Heart right ventricle (tissue), 16 donors: Measurements from ENCODE around the gene AQR. TPM values are rescaled to one million over a fixed set of nuclear protein-coding genes. Genes with fewer than 3 reads are reported as not detected.
A peak's percentile ranks its signal among the peaks of the same experiment; 100 is the strongest.

Experiments used
- ATAC-seq, 8 donors: fragments of 200-7000 bp; cut with Tn5 transposase; one replicate each; pipeline ENCODE4 v1.9.1; 2020; ENCODE audit warnings: mild to moderate bottlenecking in 8 of 8, moderate library complexity in 8 of 8, moderate number of reproducible peaks in 1 of 8
- DNase-seq, 2 donors: peaks; one replicate each; pipeline ENCODE4 v3.0.0-alpha.2; 2020
- H3K27ac ChIP-seq, 10 donors: fragments of 200-600 bp; sonication (generic) in 2 of 10; one replicate each; pipeline versions ENCODE4 v1.5.0 to v1.8.0; 2020 to 2022; ENCODE audit warnings: mild to moderate bottlenecking in 3 of 10
- H3K27me3 ChIP-seq, 7 donors: fragments of 200-600 bp; one replicate each; pipeline ENCODE4 v1.8.0; 2021 to 2022; ENCODE audit warnings: mild to moderate bottlenecking in 2 of 7
- H3K36me3 ChIP-seq, 9 donors: fragments of 200-600 bp; sonication (generic) in 1 of 9; one replicate each; pipeline versions ENCODE4 v1.5.0 to v1.8.0; 2020 to 2022; ENCODE audit warnings: mild to moderate bottlenecking in 2 of 9
- H3K4me1 ChIP-seq, 9 donors: fragments of 200-600 bp; sonication (generic) in 1 of 9; one replicate each; pipeline versions ENCODE4 v1.5.0 to v1.8.0; 2020 to 2022; ENCODE audit warnings: mild to moderate bottlenecking in 4 of 9
- H3K4me3 ChIP-seq, 10 donors: fragments of 200-600 bp; sonication (generic) in 2 of 10; one replicate each; pipeline versions ENCODE4 v1.5.0 to v1.8.0; 2020 to 2022; ENCODE audit warnings: mild to moderate bottlenecking in 7 of 10, moderate library complexity in 2 of 10
- H3K9me3 ChIP-seq, 11 donors: fragments of 200-600 bp in 10 of 11; sonication (generic) in 2 of 11; one replicate each; pipeline versions ENCODE4 v1.5.0 to v1.8.0; 2013 to 2022; ENCODE audit warnings: mild to moderate bottlenecking in 2 of 11, control low read depth in 1 of 11, moderate library complexity in 1 of 11
- CTCF ChIP-seq, 9 donors: fragments of 200-600 bp; sonication (generic) in 2 of 9; IDR thresholded peaks; one replicate each; pipeline versions ENCODE4 v1.5.0 to v1.8.0; 2021 to 2022; ENCODE audit warnings: antibody characterized with exemption in 9 of 9, mild to moderate bottlenecking in 5 of 9, moderate library complexity in 1 of 9
- WGBS, 2 donors: extraction: QIAGEN DNeasy Blood & Tissue Kit; methylation state at CpG; one replicate each; pipeline ENCODE4 v1.1.7; 2013; ENCODE audit warnings: inconsistent platforms in 1 of 2; 5-methylcytosine and 5-hydroxymethylcytosine counted together
- intact Hi-C, 10 donors: fragments of 100-400 bp; cut with DNase I; formaldehyde crosslinking; loops; one replicate each; pipeline versions ENCODE4 v1.11.1 to v1.14.2; 2022
- polyA plus RNA-seq, 2 donors: library from polyadenylated mRNA; stranded (reverse); fragments of 200-250 nt; gene quantifications; one replicate each; pipeline ENCODE4 v1.2.3, GENCODE V29; 2013
- total RNA-seq, 10 donors: library from RNA; stranded (reverse); fragmentation: NEBNext Ultra II Directional in 3 of 10; extraction: Animal tissue kit (Norgen Biotek cat#: 25700) in 3 of 10; gene quantifications; one replicate each; pipeline versions ENCODE4 v1.2.1 to v1.2.4, GENCODE V29; 2021 to 2023
- donor health status: Arrhythmogenic right ventricular cardiomyopathy.
- donor health status: ischemic (EF 13 %, LVEDD 7.1; RV severe dilation, severe dysfunction).
- donor health status: healthy with polysubstance abuse.
- donor health status: DM: no; HTN: yes; CAD: no.
- donor health status: DM: no; HTN: no; CAD: no.
- donor health status: ischemic (EF 25% LVEDD 6.9; RV normal size, moderate dysfunction).
- donor health status: ischemic (EF 25% LVEDD 5.7; RV mildly dilated, moderate dysfunction).
- donor health status: healthy.
- donor health status: DM: yes; HTN: yes; CAD: no.
- donor health status: Ischemic cardiomyopathy.
- donor health status: ischemic (EF 35%, LVEDD 5.7; RV mildly dilated, moderate dysfunction).
- donor health status: nonischemic (EF 11% LVEDD 7.7; RV severe dilation, severe dysfunction).
- donor health status: DM: yes; HTN: yes; CAD: no.
- donor health status: PGD.
- donor health status: ischemic (EF 29% LVEDD 5.4; RV normal size, mild dysfunction).
- donor health status: nonischemic (EF 23%, LVEDD 6.1; RV moderate dilation, normal function).

Gene AQR
- total and polyA plus RNA-seq, 12 donors: 6.5 to 14.6 (median 10.8) TPM

- ATAC-seq (peak in 4 of 8 donors; percentile 55 to 79 (median 62)), DNase-seq (no peak)
- intact Hi-C loops: no loop called here
- H3K9me3 ChIP-seq: no peaks in the 10 kb centered on the region
- no peaks in the 10 kb centered on the region for H3K27me3 ChIP-seq
- H3K4me1 ChIP-seq: peaks cover 0 to 12% (median 0%) of the 10 kb centered on the region in 9 donors
- no peak overlapping the region for H3K4me3 ChIP-seq
- no peak for TF ChIP-seq CTCF (IDR thresholded peaks at IDR 0.05)
- H3K36me3 ChIP-seq: no peaks in the 10 kb centered on the region
- H3K27ac ChIP-seq: no peak overlapping the region
These were observed 128.2 kb downstream of the AQR start for GRCh38 chr15:34841262-34841725.

DNA sequence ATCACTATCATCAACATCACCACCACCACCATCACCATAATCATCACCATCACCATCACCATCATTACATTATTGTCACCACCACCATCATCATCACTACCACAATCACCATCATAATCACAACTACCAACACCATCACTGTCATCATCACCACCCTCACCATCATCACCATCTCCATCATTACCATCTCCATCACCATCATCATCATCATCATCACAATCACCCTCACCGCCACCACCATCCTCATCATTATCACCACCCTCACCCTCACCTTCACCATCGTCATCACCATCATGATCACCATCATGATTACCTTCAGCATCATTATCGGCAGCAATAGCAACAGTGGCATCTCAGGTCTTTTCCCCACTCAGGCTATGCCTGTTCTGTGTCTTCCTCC, 131.3 kb downstream of the AQR start:
- intact Hi-C loops: no loop called here
- DNase-seq (no peak), ATAC-seq (no peak)
- H3K4me1 ChIP-seq: peaks cover 0 to 12% (median 0%) of the 10 kb centered on the region in 9 donors
- no peak for TF ChIP-seq CTCF (IDR thresholded peaks at IDR 0.05)
- H3K9me3 ChIP-seq: peaks cover 0 to 25% (median 3%) of the 10 kb centered on the region in 11 donors
- H3K36me3 ChIP-seq: no peaks in the 10 kb centered on the region
- WGBS, 2 donors: 96 to 100% methylated on average over 3 of the region's 3 CpGs
- no peak overlapping the region for H3K4me3 ChIP-seq
- H3K27ac ChIP-seq: no peak overlapping the region
- no peaks in the 10 kb centered on the region for H3K27me3 ChIP-seq

DNA sequence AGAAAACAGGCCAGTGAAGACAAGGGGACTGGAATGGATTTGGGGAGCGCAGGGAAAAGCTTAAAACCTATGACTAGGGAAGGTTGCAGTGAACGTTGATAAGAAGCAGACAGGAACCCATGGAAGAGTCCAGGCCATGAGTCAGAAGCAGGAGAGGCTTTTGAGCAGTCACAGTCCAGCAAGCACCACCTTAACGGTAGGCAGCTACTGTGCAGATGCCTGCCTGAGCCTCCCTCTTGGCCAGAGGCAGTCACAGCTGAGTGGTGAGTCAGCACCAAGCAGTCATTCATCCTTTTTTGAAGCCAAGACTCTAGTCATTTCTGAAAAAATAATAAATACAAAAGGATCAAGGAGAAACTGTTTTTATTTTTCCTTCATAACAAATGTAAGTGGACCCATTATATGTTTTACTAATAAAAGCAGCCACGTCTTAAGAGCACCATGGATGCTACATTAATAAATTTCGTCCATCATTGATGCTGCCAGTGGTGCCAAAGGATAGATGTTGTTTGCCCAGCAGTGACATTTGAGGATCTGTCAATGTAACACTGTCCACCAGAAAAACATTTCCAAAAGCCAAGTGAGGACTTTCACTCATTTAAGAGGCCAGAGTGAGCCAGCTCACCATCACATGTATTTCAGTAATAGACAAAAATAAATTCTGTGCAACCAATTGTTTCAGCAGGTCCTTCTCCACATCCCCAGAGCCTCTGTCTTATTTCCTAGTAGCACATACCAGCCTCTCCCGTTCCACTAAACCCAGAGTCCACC, 132.1 kb downstream of the AQR start:
- ATAC-seq: peak in 3 of 8 donors; percentile 51 to 72 (median 57)
- no peak overlapping the region for H3K27ac ChIP-seq

More for the DNA sequence above, 132.1 kb downstream of the AQR start:
- Histone ChIP-seq H3K4me1 (peaks cover 0 to 12% (median 0%) of the 10 kb centered on the region in 9 donors), H3K4me3 (no peak overlapping the region), H3K9me3 (peaks cover 0 to 25% (median 3%) of the 10 kb centered on the region in 11 donors), H3K36me3 (no peaks in the 10 kb centered on the region), H3K27me3 (no peaks in the 10 kb centered on the region)
- DNase-seq: no peak
- no peak for TF ChIP-seq CTCF (IDR thresholded peaks at IDR 0.05)
- WGBS, 2 donors: 65 to 68% methylated on average over 6 of the region's 6 CpGs
- intact Hi-C loops: no loop called here
